Hepatic stellate cell (primary cell): ENCODE measurements around the gene LRRC4B.

Experiments
- DNase-seq: peaks from one replicate; pipeline ENCODE4 v3.0.0; 2011; ENCODE audit warnings: low spot score

The LRRC4B gene

DNA sequence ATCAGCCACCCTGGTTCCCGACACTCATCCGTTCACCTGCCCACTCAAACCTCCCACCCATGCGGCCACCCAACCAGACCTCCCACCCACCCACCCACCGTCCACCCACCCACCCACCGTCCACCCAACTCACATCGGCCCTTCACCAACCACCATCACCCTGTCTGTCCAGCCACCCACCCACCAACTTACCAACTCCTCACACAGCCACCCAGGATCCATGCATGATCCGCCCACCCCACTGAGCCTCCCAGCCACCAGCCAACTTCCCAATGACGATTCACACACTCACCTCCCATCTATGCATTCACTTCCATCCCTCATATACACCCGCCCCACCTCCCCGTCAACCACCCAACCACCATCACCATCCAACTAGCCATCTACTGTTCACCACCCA, 61.5 kb downstream of the LRRC4B start:
- DNase-seq = no peak

DNA sequence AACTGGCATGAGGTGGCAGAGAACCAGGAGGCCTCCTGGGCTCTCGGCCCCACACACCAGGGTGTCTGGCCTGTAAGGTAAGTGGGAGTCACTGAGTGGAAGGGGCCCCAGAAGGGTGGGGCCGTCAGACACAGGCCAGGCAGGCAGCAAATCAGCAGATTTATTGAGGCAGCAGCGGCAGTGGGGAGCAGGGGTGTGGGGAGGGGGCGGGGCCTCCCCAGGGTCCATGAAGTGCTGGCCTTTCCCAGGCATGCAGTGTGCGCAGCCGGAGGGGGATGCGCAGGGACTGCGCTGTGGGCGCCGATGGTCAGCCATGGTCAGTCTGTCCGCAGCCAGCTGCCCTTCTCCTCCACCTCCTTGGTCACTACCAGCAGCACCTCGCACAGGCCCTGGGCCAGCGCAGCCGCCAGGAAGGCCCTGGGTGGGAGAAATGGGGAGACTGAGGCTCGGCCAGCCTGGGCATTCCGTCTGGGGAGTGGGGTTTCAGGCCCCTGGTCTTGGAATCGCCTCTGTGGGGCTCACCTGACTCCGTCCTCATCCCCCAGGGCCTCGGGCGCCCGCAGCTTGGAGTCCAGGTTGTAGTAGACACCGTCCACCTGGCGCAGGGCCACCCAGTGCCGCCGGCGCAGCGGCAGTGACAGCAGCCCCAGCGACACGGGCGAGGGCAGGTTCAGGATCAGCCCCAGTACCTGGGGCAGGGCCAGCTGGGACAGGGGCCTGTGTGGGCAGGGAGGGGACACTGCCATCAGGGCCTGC, 62.2 kb downstream of the LRRC4B start:
- DNase-seq = no peak

DNA sequence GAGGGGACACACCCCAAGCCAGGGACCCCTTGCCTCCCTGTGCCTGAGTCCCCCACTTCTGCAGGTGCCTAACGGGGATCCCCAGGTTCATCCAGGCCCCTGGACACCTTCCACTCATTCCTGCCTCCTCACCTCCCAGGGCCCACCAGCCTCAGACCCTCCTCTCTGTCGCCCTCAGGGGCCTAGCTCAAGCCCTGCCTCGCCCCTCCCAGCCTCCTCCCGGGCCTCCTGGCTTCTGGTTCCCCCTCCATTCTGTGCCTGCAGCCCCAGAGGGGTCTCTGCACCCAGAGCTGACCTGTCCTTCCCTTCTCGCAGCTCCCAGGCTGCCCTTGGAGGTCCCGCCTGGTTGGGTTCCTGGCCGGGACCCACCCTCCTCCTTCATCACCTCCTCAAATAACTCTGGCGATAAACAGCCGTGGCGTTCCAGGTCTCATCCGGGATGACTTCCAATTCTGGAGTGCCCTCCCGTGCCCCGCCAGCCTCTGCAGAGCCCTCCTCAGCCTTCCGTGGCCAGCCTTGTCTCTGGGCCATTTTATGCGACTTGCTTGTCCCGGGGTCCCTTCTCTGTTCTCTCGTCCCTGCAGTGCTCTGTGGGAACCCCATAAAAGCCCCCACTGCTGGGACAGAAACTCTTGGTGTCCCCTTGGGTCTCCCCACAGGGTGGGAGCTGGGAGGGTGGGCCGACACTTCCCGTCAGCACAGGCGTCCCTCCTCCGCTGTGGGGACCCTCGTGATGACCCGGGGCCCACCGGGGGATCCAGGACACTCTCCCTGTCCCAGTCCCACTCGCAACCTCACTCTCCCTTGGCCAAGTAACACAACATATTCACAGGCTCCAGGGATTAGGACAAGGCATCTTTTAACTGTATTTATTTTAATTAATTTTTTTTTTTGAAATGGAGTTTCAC, 66.4 kb downstream of the LRRC4B start:
- DNase-seq = no peak

- no peak for DNase-seq
These were observed 67.1 kb downstream of the LRRC4B start for GRCh38 chr19:50501186-50501567.

GRCh38 chr19:50500753-50501151, 67.5 kb downstream of the LRRC4B start:
- no peak for DNase-seq

GRCh38 chr19:50500060-50500752, 68.0 kb downstream of the LRRC4B start:
- DNase-seq = no peak

DNA sequence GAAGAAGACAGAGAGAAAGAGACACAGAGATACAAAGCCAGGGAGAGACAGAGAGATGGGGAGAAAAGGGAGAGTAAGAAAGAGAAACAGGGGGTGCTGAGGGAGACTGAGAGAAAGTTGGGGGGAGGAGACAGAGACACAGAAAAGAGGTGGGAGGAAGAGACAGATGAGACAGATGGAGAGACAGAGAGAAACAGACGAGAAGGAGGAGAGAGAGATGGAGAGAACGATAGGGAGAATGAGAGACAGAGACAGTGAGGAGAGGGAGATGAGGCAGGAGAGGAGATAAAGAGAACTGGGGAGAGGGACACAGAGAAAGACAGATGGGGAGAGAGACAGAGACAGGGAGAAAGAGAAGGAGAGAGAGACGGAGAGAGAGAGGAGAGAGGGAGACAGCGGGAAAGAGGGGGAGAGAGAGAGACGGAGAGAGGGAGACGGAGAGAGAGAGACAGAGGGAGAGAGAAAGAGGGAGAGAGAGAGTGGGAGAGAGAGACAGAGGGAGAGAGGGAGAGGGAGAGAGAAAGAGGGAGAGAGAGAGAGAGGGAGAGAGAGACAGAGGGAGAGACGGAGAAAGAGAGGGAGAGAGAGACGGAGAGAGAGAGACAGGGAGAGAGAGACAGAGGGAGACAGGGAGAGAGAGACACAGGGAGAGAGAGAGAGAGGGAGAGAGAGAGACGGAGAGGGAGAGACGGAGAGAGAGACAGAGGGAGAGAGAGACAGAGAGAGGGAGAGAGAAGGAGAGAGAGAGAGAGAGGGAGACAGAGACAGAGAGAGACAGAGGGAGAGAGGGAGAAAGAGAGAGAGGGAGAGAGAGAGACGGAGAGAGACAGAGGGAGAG, 69.8 kb downstream of the LRRC4B start:
- no peak for DNase-seq

- no peak for DNase-seq
These were observed 71.2 kb downstream of the LRRC4B start for GRCh38 chr19:50497022-50497405.

- DNase-seq = no peak
These were observed 71.8 kb downstream of the LRRC4B start for GRCh38 chr19:50496189-50497021.

- DNase-seq = no peak
These were observed 73.2 kb downstream of the LRRC4B start for GRCh38 chr19:50495020-50495531.

GRCh38 chr19:50494186-50495019, 73.8 kb downstream of the LRRC4B start:
- DNase-seq = no peak

GRCh38 chr19:50493171-50493570, 75.1 kb downstream of the LRRC4B start:
- no peak for DNase-seq

- no peak for DNase-seq
These were observed 75.8 kb downstream of the LRRC4B start for GRCh38 chr19:50492303-50493052.

GRCh38 chr19:50490991-50491472, 77.2 kb downstream of the LRRC4B start:
- DNase-seq = no peak

GRCh38 chr19:50490411-50490811, 77.8 kb downstream of the LRRC4B start:
- DNase-seq = no peak

GRCh38 chr19:50489461-50490011, 78.7 kb downstream of the LRRC4B start:
- no peak for DNase-seq

DNA sequence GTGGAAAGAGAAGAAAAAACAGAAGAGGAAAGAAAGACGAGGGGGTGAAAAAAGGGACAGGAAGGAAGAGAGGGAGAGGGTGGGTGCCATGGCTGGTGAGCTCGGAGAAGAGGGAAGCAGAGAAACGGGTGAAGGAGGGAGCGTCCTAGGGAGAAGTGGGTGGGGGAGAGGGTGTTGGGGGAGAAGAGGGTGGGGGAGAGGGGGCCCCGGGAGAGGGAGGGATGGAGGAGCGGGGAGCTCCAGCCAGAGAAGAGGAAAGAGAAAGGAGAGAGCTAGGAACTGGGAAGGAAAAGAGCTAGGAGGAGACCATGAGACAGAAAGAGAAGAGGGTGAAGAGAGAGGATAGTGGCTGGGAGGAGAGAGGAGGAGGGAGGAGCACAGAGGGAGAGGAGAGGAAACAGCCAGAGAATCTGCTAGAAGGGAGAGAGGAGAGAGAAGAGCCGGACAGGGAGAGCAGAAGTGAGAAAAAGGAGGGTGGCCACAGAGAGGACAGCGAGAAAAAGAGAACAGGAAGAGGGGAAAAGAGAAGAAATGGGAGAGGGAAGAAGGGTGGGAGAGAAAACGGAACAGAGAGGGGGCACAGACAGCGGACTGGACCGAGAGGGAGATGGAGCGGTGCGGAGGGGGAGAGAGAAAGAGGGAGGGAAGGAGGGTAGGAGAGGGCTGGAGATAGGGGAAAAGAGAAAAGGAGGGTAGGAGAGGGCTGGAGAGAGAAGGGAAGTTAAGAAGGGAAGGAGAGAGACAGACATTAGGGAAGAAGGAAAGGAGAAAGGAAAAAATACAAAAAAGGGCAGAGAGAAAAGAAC, 79.6 kb downstream of the LRRC4B start:
- DNase-seq = no peak
